ENCODE results near the gene SHISAL1.

The SHISAL1 gene

DNA sequence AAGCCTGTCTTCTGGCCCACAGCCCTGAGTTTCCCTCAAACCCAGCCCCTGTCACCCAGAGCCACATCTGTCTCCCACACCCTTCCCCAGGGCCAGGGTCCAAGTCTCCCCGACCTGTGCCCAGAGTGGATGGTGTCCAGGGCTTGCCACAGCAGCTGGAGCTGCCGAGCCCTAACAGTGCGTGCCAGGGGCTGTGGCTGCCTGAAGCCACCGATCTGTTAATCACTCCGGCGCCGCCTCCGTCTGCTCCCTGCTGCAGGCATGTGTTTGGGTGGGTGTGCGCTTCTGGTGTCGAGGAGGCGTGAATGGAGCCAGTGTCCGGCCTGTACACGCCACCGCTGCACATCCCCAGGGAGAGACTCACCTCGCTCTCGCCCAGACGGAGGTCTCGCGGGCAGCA, 26.1 kb downstream of the SHISAL1 start:
- TF ChIP-seq, protein P1, sequence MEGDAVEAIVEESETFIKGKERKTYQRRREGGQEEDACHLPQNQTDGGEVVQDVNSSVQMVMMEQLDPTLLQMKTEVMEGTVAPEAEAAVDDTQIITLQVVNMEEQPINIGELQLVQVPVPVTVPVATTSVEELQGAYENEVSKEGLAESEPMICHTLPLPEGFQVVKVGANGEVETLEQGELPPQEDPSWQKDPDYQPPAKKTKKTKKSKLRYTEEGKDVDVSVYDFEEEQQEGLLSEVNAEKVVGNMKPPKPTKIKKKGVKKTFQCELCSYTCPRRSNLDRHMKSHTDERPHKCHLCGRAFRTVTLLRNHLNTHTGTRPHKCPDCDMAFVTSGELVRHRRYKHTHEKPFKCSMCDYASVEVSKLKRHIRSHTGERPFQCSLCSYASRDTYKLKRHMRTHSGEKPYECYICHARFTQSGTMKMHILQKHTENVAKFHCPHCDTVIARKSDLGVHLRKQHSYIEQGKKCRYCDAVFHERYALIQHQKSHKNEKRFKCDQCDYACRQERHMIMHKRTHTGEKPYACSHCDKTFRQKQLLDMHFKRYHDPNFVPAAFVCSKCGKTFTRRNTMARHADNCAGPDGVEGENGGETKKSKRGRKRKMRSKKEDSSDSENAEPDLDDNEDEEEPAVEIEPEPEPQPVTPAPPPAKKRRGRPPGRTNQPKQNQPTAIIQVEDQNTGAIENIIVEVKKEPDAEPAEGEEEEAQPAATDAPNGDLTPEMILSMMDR (IDR thresholded peaks at IDR 0.05; ENCODE audit: insufficient read depth, missing control alignments), result no peak
- DNase-seq (ENCODE audit: insufficient read length, low spot score), result peak; percentile 51
- no peak for FAIRE-seq

DNA sequence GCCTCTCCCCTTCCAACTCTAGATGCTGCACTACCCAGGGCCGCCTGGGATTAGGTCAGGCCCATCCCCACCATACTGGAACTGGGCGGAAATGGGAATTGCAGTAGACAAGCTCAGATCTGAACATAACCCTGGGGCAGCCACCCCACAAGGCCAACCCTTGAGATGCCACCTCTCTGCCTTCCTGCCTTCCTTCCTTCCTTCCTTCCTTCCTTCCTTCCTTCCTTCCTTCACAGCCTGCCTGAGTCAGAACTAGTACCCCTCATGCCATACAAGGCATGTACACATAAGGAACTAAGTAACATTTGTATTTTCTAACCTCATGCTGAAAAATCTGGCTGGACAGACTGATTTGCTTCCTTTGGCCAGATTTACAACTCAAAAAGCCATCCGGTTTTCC, 28.0 kb downstream of the SHISAL1 start:
- FAIRE-seq, result no peak
- TF ChIP-seq, protein P1 (IDR thresholded peaks at IDR 0.05; ENCODE audit: insufficient read depth, missing control alignments), result no peak

DNA sequence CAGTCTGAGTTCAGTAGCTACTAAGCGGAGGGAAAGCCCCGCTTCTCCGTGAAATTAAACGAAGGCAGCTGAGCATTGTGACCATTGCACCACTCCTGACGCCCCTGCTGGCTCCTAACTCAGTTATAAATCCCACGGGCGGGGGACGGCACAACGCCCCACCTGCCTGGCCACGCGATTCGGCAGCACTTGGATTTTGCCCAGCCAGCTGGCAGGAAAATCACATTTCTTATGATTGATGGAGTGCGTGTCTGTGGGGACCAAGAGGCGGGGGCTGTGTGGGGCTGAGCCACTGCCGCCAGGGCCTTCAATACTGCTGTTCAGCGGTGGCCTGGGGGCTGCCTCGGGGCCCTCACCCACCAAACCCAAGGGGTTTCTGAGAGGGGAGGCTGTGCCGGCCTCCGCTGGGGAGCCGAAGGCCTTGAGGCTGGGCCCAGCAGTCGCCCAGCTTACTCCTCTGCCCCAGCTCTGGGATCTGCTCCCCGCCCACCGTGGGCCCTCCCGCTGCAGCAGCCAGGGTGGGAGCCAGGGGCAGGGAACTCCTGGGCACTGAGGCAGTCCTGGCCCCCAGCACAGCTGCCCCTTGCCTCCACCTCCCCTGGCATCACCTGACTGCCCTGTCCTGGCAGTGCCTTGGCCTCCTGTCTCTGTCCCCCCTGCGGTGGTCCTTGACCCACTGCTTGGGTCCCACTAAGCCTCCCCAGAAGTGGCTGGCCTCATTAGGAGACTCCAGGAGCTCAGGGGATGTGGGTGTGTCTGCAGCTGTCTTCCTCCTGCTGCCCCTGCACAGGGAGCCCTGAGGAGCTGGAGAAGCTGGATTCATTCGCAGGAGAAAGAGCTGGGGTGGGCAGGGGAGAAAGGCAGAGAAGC, 30.7 kb downstream of the SHISAL1 start:
- DNase-seq (ENCODE audit: insufficient read length, low spot score), result no peak
- FAIRE-seq, result no peak
- TF ChIP-seq, protein P1 (IDR thresholded peaks at IDR 0.05; ENCODE audit: insufficient read depth, missing control alignments), result no peak

More for the DNA sequence above, 28.0 kb downstream of the SHISAL1 start:
- no peak for DNase-seq (ENCODE audit: insufficient read length, low spot score)

DNA sequence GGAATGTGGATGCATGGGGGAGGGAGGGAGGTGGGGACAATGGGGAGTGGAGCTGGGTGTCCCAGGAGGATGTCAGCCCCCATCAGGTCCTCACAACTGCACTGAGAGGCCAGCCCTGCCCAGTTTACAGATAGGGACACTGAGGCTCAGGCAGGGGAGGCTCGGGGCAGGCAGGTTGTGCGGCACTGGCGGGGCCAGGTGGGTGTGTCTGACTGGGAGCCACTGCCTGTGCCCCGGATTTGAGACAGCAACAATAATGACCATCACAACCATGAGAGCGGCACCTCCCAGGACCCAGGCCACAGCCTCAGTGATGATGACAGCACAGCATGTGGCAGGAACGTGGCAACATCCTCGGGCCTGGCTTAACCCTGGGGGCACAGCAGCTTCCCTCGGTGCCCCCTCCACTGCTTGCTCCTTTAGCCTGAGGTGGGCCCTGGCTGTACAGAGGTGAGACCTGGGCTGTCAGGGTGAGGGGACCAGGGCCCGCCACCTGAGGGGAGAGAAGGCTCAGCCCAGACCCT, 32.0 kb downstream of the SHISAL1 start:
- FAIRE-seq, result no peak
- TF ChIP-seq, protein P1 (IDR thresholded peaks at IDR 0.05; ENCODE audit: insufficient read depth, missing control alignments), result no peak

DNA sequence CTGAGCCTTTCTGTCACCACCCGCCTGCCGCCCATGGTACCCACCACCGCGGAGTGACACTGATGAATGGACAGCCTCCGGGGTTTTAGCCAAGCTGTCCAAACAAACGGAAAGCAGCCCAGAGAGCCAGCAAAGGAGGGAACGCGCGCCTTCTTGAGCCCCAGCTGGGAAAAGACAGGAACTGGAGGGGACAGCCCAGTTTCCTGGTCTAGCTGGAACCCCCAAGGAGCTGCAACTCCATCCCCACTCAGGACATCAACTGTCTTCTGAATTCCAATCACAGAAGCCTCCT, 33.7 kb downstream of the SHISAL1 start:
- FAIRE-seq (no peak), DNase-seq (ENCODE audit: insufficient read length, low spot score) (no peak)
- TF ChIP-seq, protein P1 (IDR thresholded peaks at IDR 0.05; ENCODE audit: insufficient read depth, missing control alignments), result no peak

More for the DNA sequence above, 32.0 kb downstream of the SHISAL1 start:
- DNase-seq (ENCODE audit: insufficient read length, low spot score), result no peak

DNA sequence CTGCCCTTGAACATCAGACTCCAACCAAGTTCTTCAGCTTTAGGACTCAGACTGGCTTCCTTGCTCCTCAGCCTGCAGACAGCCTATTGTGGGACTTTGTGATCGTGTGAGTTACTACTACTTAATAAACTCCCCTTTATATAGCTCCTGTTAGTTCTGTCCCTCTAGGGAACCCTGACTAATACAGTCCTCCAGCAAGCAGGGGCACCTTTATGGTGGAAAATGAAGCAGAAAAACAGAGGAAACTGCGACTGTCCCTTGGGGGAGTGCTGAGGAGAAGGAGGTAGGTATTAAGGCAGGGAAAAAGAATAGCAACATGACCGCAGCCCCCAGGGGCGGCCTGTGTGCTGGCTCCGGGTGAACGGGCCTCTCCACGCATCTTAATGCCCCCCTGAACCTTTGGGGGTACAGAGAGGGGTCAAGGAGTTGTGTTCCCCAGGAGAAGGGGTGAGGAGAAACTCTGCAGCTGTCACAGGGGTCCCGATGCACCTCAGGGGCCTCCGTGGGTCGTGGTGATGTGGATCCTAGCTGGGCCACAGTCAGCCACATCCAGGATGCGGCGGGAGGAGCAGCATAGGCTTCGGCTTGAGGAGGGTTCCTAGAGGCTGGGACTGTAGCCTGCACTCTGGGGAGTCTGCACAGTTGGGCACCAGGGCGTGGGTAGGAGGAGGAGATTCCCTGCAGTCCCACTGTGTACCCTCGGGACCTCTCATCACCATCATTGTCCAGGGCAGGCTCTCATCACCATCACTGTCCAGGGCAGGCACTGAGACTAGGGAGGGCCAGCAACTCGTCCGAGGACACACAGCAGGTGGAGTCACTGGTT, 34.3 kb downstream of the SHISAL1 start:
- FAIRE-seq (no peak), DNase-seq (ENCODE audit: insufficient read length, low spot score) (no peak)
- TF ChIP-seq, protein P1 (IDR thresholded peaks at IDR 0.05; ENCODE audit: insufficient read depth, missing control alignments), result no peak
